ENCODE results near the gene HPD. TPM values are rescaled to one million over a fixed set of nuclear protein-coding genes. Genes with fewer than 3 reads are reported as not detected.

The HPD gene
- total RNA-seq, 1 donor from 2014 or later, result 0.16 TPM

DNA sequence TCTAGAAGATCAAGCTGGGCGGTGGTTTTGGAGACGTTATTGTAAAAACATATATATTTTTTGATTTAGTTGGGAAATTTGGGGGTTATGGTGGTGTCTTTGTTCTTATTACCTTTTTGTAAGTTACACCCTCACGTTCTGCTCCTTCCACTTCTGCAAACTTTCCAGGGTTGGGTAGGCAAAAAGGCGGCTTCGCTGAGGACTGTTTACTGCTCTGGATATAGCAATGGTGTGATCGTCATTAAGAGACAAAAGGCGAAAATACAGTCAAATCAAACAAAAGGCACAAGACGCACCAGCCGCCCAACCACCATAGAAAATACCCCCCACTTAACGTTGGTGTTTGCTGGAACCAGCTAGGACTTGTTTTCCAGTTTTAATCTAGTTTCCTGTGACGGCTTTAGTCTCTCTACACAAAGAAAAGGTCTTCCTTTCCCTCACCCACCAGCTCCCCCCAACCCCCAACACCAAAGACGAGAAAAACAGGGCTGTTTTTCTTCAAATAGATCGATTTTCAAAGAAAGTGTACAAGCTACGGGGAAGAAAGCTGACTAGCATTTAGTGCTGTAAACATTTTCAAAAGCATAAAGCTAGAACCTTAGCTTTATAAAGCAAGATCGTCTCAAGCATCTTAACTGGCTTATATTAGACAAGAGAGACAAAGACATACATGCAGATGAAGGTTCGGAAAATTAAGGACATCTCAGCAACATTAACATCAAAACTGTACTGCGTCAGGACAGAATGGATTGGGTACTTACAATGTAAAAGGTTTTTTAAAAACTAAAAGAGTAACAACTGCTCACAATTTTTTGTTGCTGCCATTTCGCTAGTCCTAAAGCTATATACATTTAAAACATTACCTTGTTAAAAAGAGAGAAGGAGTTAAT is 56.8 kb downstream of the HPD start:
- TF ChIP-seq CTCF (IDR thresholded peaks at IDR 0.05; ENCODE audit: unreplicated experiment), result no peak
- Mint-ChIP-seq H3K36me3 (peaks cover 4% of the 10 kb centered on the region), H3K27ac (peak overlapping the region; percentile 100), H3K9me3 (no peaks in the 10 kb centered on the region), H3K4me3 (peak overlapping the region; percentile 90), H3K4me1 (peaks cover 54% of the 10 kb centered on the region), H3K27me3 (ENCODE audit: low read depth) (no peaks in the 10 kb centered on the region)
- no peak for DNase-seq (ENCODE audit: low spot score in 2 of 2, unreplicated experiment in 2 of 2)

GRCh38 chr12:121800694-121801594 is 57.7 kb downstream of the HPD start:
- no peaks in the 10 kb centered on the region for H3K9me3 Mint-ChIP-seq
- H3K36me3 Mint-ChIP-seq, result peaks cover 2% of the 10 kb centered on the region
- peak in 1 of 2 experiments; percentile 75 for DNase-seq (ENCODE audit: low spot score in 2 of 2, unreplicated experiment in 2 of 2)
- peak overlapping the region; percentile 90 for H3K4me3 Mint-ChIP-seq
- H3K27ac Mint-ChIP-seq, result peak overlapping the region; percentile 100
- peaks cover 51% of the 10 kb centered on the region for H3K4me1 Mint-ChIP-seq
- no peaks in the 10 kb centered on the region for H3K27me3 Mint-ChIP-seq (ENCODE audit: low read depth)
- TF ChIP-seq CTCF (IDR thresholded peaks at IDR 0.05; ENCODE audit: unreplicated experiment), result no peak

DNA sequence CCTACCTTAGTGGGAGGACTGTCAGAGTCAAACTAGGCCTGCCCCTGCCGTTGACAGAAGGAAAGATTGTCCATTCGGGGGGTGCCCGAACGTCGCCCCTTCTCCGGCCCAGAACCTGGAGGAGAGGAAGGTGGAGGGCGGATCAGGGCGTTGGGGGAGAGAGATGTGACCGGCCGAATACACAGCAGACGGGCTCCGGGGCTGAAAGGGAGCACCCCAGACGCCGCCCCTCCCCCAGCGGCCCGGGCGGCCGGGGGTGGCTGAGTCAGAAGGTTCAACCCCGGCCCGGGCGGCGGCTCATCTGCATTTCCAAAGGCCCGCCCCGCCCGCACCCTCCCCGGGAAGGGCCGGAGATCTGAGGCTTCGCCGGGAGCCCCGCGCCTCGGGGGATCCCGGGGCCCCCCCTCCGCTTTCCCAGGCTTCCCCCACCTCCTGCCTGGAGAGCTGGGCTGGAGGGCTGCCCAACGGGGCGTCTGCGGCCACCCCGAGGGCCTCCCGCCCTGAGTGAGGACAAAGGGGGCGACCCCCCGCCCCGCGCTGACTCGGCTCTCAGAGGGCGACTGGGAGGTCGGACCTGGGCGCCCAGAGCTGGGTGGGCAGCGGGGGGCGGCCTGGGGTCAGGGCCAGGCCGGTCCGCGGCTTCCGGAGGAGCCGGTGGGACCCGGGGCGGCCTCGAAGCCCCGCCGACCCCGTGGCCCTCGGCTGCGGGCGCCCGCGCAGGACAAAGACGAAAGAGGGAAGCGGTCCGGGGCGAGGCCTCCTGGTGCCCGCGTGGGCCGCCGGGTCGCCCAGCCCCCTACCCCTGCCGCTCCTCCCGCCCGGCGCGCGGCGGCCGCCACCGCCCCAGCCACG is 58.6 kb downstream of the HPD start:
- TF ChIP-seq CTCF (IDR thresholded peaks at IDR 0.05; ENCODE audit: unreplicated experiment), result no peak
- H3K27me3 Mint-ChIP-seq (ENCODE audit: low read depth), result no peaks in the 10 kb centered on the region
- no peaks in the 10 kb centered on the region for H3K9me3 Mint-ChIP-seq
- DNase-seq (ENCODE audit: low spot score in 2 of 2, unreplicated experiment in 2 of 2), result peak in 1 of 2 experiments; percentile 76
- peak overlapping the region; percentile 99 for H3K27ac Mint-ChIP-seq
- peaks cover 49% of the 10 kb centered on the region for H3K4me1 Mint-ChIP-seq
- peak overlapping the region; percentile 82 for H3K4me3 Mint-ChIP-seq
- H3K36me3 Mint-ChIP-seq, result peaks cover 5% of the 10 kb centered on the region

DNA sequence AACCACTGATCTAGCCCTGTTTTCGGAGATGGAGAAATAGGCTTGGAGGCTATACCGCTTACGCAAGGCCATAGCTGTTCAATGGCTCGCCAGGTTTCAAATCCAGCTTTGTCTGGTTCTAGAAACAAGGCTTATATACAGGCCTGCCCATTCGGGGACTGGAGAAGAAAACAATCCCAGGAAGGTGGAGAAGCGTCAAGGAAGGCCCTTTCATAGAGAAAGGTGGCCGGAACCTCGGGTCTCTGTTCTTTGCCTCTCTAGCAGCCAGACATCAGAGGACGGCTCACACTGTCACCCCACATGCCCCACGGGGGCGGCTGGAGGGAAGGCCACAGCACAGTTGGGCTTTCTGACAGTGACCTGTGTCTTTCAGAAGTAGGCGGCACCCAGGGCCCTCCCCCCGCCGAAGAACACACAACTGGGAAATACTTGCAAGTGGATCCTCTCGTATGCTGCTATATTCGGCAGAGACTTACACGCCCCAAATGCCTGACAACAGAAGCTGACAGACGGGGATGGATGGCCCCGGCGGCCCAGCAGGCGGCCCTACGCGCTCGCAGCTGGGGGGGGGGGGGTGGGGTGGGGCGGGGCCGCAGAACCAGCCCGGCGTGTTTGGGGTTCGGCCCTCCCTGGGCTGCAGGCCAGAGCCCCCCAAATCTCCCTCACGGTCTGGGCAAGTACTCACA is 59.4 kb downstream of the HPD start:
- H3K36me3 Mint-ChIP-seq, result peaks cover 7% of the 10 kb centered on the region
- TF ChIP-seq CTCF (IDR thresholded peaks at IDR 0.05; ENCODE audit: unreplicated experiment), result no peak
- H3K4me1 Mint-ChIP-seq, result peaks cover 56% of the 10 kb centered on the region
- no peak for DNase-seq (ENCODE audit: low spot score in 2 of 2, unreplicated experiment in 2 of 2)
- H3K27ac Mint-ChIP-seq, result peak overlapping the region; percentile 99
- H3K4me3 Mint-ChIP-seq, result peak overlapping the region; percentile 82
- no peaks in the 10 kb centered on the region for H3K9me3 Mint-ChIP-seq
- H3K27me3 Mint-ChIP-seq (ENCODE audit: low read depth), result no peaks in the 10 kb centered on the region
